Measurements from ENCODE around the gene APOL3.

DNA sequence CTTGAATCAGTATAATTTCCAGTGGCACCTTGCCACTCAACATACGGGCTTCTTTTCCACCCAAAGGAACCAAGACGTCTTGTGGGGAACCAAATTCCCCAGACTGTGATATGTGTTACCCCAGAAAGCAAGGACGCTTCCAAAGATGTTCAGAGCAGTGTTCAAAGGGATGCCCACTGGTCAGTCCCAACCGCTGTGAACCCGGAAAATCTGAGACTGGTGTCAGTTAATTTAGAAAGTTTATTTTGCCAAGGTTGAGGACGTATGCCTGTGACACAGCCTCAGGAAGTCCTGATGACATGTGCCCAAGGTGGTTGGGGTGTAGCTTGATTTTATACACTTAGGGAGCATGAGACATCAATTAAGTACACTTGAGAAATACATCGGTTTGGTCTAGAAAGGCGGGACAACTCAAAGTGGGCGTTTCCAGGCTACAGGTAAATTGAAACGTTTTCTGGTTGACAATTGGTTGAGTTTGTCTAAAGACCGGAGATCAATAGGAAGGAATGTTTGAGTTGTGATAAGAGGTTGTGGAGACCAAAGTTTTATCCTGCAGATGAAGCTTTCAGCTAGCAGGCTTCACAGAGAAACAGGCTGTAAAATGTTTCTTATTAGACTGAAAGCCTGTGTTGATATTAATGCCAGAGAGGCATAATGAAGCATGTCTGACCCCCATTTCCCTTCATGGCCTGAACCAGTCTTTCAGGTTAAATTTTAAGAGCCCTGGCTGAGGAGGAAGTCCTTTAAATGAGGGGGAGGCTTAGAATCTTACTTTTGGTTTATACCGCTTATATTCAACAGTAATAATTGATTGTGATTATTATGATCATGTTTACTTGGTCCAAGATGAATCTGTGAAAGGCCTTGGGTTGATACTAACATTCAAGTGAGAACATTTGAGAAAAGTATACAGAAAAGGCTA is 6.8 kb downstream of the APOL3 start:
- TF ChIP-seq, protein P1, sequence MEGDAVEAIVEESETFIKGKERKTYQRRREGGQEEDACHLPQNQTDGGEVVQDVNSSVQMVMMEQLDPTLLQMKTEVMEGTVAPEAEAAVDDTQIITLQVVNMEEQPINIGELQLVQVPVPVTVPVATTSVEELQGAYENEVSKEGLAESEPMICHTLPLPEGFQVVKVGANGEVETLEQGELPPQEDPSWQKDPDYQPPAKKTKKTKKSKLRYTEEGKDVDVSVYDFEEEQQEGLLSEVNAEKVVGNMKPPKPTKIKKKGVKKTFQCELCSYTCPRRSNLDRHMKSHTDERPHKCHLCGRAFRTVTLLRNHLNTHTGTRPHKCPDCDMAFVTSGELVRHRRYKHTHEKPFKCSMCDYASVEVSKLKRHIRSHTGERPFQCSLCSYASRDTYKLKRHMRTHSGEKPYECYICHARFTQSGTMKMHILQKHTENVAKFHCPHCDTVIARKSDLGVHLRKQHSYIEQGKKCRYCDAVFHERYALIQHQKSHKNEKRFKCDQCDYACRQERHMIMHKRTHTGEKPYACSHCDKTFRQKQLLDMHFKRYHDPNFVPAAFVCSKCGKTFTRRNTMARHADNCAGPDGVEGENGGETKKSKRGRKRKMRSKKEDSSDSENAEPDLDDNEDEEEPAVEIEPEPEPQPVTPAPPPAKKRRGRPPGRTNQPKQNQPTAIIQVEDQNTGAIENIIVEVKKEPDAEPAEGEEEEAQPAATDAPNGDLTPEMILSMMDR (IDR thresholded peaks at IDR 0.05), result no peak
- TF ChIP-seq POLR2A (IDR thresholded peaks at IDR 0.05), result no peak
